HL-60 (cell line): Measurements from ENCODE around the gene PLA2G6.

Source experiments
- CTCF ChIP-seq: IDR thresholded peaks from one replicate; pipeline ENCODE4 v1.5.1; 2011; ENCODE audit warnings: low read length, control low read depth, inconsistent platforms; ENCODE audit not compliant: insufficient read depth
- GABPA ChIP-seq: IDR thresholded peaks from 2 replicates; pipeline ENCODE4 v1.6.1; 2012; ENCODE audit warnings: low read depth
- POLR2AphosphoS5 ChIP-seq: IDR thresholded peaks from 2 replicates; pipeline ENCODE4 v1.6.1; 2012; ENCODE audit warnings: low read depth
- TF ChIP-seq, protein P1 (sequence below): IDR thresholded peaks from 2 replicates; pipeline ENCODE4 v1.6.1; 2012; ENCODE audit warnings: low read depth; ENCODE audit not compliant: insufficient replicate concordance

DNA sequence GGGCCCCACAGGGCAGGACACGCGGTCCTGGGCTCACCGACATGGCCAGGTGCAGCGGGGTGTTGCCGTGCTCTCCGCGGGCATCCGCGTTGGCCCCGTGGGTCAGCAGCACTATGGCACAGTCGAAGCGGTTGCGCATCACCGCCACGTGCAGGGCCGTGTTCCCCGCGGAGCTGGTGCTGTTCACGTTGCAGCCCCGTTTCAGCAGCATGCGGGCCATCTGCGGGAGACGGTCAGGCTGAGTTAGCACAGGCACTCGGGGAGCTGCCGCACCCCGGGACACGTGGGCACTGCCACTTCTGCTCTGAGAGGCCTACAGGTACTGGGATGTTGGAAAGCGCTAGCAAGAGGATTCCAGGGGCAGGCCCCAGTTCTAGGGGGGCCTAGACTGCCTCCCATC, 48.8 kb downstream of the PLA2G6 start:
- TF ChIP-seq CTCF (no peak), POLR2AphosphoS5 (no peak), GABPA (no peak)
- TF ChIP-seq, protein P1, sequence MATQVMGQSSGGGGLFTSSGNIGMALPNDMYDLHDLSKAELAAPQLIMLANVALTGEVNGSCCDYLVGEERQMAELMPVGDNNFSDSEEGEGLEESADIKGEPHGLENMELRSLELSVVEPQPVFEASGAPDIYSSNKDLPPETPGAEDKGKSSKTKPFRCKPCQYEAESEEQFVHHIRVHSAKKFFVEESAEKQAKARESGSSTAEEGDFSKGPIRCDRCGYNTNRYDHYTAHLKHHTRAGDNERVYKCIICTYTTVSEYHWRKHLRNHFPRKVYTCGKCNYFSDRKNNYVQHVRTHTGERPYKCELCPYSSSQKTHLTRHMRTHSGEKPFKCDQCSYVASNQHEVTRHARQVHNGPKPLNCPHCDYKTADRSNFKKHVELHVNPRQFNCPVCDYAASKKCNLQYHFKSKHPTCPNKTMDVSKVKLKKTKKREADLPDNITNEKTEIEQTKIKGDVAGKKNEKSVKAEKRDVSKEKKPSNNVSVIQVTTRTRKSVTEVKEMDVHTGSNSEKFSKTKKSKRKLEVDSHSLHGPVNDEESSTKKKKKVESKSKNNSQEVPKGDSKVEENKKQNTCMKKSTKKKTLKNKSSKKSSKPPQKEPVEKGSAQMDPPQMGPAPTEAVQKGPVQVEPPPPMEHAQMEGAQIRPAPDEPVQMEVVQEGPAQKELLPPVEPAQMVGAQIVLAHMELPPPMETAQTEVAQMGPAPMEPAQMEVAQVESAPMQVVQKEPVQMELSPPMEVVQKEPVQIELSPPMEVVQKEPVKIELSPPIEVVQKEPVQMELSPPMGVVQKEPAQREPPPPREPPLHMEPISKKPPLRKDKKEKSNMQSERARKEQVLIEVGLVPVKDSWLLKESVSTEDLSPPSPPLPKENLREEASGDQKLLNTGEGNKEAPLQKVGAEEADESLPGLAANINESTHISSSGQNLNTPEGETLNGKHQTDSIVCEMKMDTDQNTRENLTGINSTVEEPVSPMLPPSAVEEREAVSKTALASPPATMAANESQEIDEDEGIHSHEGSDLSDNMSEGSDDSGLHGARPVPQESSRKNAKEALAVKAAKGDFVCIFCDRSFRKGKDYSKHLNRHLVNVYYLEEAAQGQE: no peak
